HepG2 (cell line): ENCODE measurements around the gene PLPP3. TPM values are rescaled to one million over a fixed set of nuclear protein-coding genes. Genes with fewer than 3 reads are reported as not detected.

Source experiments
- ATRX ChIP-seq: sonication (generic); formaldehyde crosslinking; IDR thresholded peaks from 2 replicates; pipeline ENCODE4 v1.4.0; 2020; ENCODE audit warnings: missing genetic modification reagents, borderline replicate concordance
- EEA1 ChIP-seq: sonication (generic); formaldehyde crosslinking; IDR thresholded peaks from 2 replicates; pipeline ENCODE4 v1.5.1; 2020; ENCODE audit warnings: mild to moderate bottlenecking, missing genetic modification reagents, borderline replicate concordance
- GFI1 ChIP-seq: sonication (generic); formaldehyde crosslinking; IDR thresholded peaks from 2 replicates; pipeline ENCODE4 v1.5.0; 2020; ENCODE audit warnings: missing genetic modification reagents, mild to moderate bottlenecking, borderline replicate concordance
- HOXA7 ChIP-seq: sonication (generic); formaldehyde crosslinking; IDR thresholded peaks from 2 replicates; pipeline ENCODE4 v1.8.1; 2022; ENCODE audit warnings: mild to moderate bottlenecking, missing genetic modification reagents, moderate library complexity
- MIER2 ChIP-seq: IDR thresholded peaks from 2 replicates; pipeline ENCODE4 v1.6.1; 2016; ENCODE audit warnings: missing biosample characterization, missing genetic modification reagents
- NFATC3 ChIP-seq: sonication (generic); formaldehyde crosslinking; IDR thresholded peaks from 2 replicates; pipeline ENCODE4 v1.5.1; 2020; ENCODE audit warnings: mild to moderate bottlenecking, missing genetic modification reagents
- RFX5 ChIP-seq: IDR thresholded peaks from 2 replicates; pipeline ENCODE4 v1.6.1; 2011; ENCODE audit warnings: low read depth, low read length, improper control_type of control experiment
- SETDB1 ChIP-seq: sonication (generic); formaldehyde crosslinking; IDR thresholded peaks from 2 replicates; pipeline ENCODE4 v1.5.1; 2020; ENCODE audit warnings: missing genetic modification reagents, mild to moderate bottlenecking, borderline replicate concordance
- STAG1 ChIP-seq: sonication (generic); formaldehyde crosslinking; IDR thresholded peaks from 2 replicates; pipeline ENCODE4 v1.4.0; 2020; ENCODE audit warnings: missing genetic modification reagents
- TARDBP ChIP-seq: sonication (generic); formaldehyde crosslinking; IDR thresholded peaks from 2 replicates; pipeline ENCODE4 v1.8.0; 2022; ENCODE audit warnings: mild to moderate bottlenecking, missing genetic modification reagents
- TMF1 ChIP-seq: sonication (generic); formaldehyde crosslinking; IDR thresholded peaks from 2 replicates; pipeline ENCODE4 v1.8.1; 2022; ENCODE audit warnings: low read depth, missing genetic modification reagents
- ZBTB42 ChIP-seq: sonication (generic); formaldehyde crosslinking; IDR thresholded peaks from 2 replicates; pipeline ENCODE4 v1.5.0; 2020; ENCODE audit warnings: mild to moderate bottlenecking, missing genetic modification reagents
- ZNF101 ChIP-seq: sonication (generic); formaldehyde crosslinking; IDR thresholded peaks from 2 replicates; pipeline ENCODE4 v1.4.0; 2020; ENCODE audit warnings: mild to moderate bottlenecking, low read depth, missing genetic modification reagents, borderline replicate concordance
- ZNF496 ChIP-seq: sonication (generic); formaldehyde crosslinking; IDR thresholded peaks from 2 replicates; pipeline ENCODE4 v1.8.1; 2023; ENCODE audit warnings: mild to moderate bottlenecking, moderate library complexity, missing genetic modification reagents; ENCODE audit not compliant: insufficient replicate concordance
- polyA plus RNA-seq, 8 experiments: library from polyadenylated mRNA; depleted of rRNA in 3 of 8; stranded (reverse) in 7 of 8; unstranded in 1 of 8; fragments of >200 nt; fragmentation: Illumina TruSeq in 4 of 8; extraction: Trizol in 4 of 8; gene quantifications; 2 replicates each; pipeline versions ENCODE4 v1.2.1 to v1.2.3, GENCODE V29; 2011 to 2016; ENCODE audit warnings: low read depth in 4 of 8, missing spikeins in 1 of 8, mixed read lengths in 1 of 8; ENCODE audit not compliant: insufficient read depth in 1 of 8
- total RNA-seq, 5 experiments: library from RNA; depleted of rRNA; stranded (reverse); fragments of >200 nt; fragmentation: Illumina TruSeq; extraction: Trizol; gene quantifications; 2 replicates each; pipeline ENCODE4 v1.2.3, GENCODE V29; 2016; ENCODE audit warnings: low read depth in 1 of 5
- TF ChIP-seq, protein P1 (sequence below): sonication (generic); formaldehyde crosslinking; conservative IDR thresholded peaks from 2 replicates; pipeline ENCODE4 v1.5.0; 2020; ENCODE audit warnings: missing genetic modification reagents
- TF ChIP-seq, protein P2 (sequence below): sonication (generic); formaldehyde crosslinking; IDR thresholded peaks from 2 replicates; pipeline ENCODE4 v1.4.0; 2020; ENCODE audit warnings: missing genetic modification reagents, borderline replicate concordance
- TF ChIP-seq, protein P3 (sequence below): IDR thresholded peaks from 2 replicates; pipeline ENCODE4 v1.6.1; 2018; ENCODE audit warnings: missing genetic modification reagents
- TF ChIP-seq, protein P4 (sequence below): sonication (generic); formaldehyde crosslinking; IDR thresholded peaks from 2 replicates; pipeline ENCODE4 v1.5.0; 2020; ENCODE audit warnings: mild to moderate bottlenecking, missing genetic modification reagents
- TF ChIP-seq, protein P5 (sequence below): sonication (generic); formaldehyde crosslinking; IDR thresholded peaks from 2 replicates; pipeline ENCODE4 v1.4.0; 2020; ENCODE audit warnings: missing genetic modification reagents

The PLPP3 gene
- total and polyA plus RNA-seq, 2 of the 13 experiments (the other 11 are each of a cell fraction or from before 2014, with no cell fraction given): 49.7 to 65.8 TPM

DNA sequence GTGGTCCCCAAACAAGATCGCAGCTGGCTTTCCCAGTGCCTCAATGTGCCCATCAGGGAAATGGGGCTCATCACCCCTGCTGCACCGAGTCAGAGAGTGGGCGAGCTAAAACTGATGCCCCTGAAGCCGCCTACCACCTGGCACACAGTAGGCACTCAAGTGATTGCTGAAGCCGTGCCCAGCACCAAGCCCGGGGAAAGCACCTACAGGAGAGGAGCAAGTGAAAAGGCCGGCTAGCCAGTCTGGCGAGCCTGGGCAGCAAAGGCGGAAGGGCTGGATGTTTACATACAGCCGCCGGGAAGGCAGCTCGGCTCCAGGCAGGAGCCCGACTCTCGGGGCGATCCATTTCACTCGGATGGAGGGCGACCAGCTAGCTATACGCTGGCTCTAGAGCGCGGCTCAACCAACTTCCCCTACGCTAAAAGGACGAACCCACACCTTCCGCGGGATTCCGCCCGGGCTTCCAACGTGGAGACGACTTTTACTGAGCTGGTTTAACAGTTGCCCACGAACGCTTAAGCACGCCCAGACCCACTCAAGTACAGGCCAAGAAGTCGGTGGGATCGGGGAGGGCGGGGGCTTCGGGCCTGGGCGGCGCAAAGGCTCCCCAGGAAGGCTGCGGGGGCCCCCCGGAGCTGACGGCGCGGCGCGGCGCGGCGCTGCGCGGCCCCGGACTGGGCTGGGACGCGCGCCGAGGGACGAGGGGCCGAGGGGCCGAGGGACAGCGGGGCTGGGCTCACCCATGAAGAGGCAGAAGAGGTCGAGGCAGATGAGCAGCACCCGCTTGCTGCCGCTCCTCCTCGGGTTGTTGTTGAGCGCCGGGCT, 1.0 kb downstream of the PLPP3 start (continued):
- TF ChIP-seq, protein P1, sequence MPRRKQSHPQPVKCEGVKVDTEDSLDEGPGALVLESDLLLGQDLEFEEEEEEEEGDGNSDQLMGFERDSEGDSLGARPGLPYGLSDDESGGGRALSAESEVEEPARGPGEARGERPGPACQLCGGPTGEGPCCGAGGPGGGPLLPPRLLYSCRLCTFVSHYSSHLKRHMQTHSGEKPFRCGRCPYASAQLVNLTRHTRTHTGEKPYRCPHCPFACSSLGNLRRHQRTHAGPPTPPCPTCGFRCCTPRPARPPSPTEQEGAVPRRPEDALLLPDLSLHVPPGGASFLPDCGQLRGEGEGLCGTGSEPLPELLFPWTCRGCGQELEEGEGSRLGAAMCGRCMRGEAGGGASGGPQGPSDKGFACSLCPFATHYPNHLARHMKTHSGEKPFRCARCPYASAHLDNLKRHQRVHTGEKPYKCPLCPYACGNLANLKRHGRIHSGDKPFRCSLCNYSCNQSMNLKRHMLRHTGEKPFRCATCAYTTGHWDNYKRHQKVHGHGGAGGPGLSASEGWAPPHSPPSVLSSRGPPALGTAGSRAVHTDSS (CRISPR knock-in tag): 0 out of 2 replicates have a peak, but pooled peaks have one; percentile 44
- no peak for TF ChIP-seq HOXA7
- TF ChIP-seq ZNF496 (CRISPR knock-in tag): no peak
- TF ChIP-seq TMF1 (CRISPR knock-in tag): no peak
- no peak for TF ChIP-seq ATRX (CRISPR knock-in tag)
- TF ChIP-seq STAG1: peak; percentile 22
- TF ChIP-seq TARDBP (CRISPR knock-in tag): no peak
- TF ChIP-seq NFATC3 (CRISPR knock-in tag): no peak
- TF ChIP-seq, protein P2, sequence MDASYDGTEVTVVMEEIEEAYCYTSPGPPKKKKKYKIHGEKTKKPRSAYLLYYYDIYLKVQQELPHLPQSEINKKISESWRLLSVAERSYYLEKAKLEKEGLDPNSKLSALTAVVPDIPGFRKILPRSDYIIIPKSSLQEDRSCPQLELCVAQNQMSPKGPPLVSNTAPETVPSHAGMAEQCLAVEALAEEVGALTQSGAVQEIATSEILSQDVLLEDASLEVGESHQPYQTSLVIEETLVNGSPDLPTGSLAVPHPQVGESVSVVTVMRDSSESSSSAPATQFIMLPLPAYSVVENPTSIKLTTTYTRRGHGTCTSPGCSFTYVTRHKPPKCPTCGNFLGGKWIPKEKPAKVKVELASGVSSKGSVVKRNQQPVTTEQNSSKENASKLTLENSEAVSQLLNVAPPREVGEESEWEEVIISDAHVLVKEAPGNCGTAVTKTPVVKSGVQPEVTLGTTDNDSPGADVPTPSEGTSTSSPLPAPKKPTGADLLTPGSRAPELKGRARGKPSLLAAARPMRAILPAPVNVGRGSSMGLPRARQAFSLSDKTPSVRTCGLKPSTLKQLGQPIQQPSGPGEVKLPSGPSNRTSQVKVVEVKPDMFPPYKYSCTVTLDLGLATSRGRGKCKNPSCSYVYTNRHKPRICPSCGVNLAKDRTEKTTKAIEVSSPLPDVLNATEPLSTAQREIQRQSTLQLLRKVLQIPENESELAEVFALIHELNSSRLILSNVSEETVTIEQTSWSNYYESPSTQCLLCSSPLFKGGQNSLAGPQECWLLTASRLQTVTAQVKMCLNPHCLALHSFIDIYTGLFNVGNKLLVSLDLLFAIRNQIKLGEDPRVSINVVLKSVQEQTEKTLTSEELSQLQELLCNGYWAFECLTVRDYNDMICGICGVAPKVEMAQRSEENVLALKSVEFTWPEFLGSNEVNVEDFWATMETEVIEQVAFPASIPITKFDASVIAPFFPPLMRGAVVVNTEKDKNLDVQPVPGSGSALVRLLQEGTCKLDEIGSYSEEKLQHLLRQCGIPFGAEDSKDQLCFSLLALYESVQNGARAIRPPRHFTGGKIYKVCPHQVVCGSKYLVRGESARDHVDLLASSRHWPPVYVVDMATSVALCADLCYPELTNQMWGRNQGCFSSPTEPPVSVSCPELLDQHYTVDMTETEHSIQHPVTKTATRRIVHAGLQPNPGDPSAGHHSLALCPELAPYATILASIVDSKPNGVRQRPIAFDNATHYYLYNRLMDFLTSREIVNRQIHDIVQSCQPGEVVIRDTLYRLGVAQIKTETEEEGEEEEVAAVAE: no peak
- no peak for TF ChIP-seq ZNF101 (CRISPR knock-in tag)
- TF ChIP-seq, protein P3, sequence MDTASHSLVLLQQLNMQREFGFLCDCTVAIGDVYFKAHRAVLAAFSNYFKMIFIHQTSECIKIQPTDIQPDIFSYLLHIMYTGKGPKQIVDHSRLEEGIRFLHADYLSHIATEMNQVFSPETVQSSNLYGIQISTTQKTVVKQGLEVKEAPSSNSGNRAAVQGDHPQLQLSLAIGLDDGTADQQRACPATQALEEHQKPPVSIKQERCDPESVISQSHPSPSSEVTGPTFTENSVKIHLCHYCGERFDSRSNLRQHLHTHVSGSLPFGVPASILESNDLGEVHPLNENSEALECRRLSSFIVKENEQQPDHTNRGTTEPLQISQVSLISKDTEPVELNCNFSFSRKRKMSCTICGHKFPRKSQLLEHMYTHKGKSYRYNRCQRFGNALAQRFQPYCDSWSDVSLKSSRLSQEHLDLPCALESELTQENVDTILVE (CRISPR knock-in tag): no peak
- no peak for TF ChIP-seq SETDB1 (CRISPR knock-in tag)
- TF ChIP-seq, protein P4, sequence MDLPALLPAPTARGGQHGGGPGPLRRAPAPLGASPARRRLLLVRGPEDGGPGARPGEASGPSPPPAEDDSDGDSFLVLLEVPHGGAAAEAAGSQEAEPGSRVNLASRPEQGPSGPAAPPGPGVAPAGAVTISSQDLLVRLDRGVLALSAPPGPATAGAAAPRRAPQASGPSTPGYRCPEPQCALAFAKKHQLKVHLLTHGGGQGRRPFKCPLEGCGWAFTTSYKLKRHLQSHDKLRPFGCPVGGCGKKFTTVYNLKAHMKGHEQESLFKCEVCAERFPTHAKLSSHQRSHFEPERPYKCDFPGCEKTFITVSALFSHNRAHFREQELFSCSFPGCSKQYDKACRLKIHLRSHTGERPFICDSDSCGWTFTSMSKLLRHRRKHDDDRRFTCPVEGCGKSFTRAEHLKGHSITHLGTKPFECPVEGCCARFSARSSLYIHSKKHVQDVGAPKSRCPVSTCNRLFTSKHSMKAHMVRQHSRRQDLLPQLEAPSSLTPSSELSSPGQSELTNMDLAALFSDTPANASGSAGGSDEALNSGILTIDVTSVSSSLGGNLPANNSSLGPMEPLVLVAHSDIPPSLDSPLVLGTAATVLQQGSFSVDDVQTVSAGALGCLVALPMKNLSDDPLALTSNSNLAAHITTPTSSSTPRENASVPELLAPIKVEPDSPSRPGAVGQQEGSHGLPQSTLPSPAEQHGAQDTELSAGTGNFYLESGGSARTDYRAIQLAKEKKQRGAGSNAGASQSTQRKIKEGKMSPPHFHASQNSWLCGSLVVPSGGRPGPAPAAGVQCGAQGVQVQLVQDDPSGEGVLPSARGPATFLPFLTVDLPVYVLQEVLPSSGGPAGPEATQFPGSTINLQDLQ: 0 out of 2 replicates have a peak, but pooled peaks have one; percentile 19
- TF ChIP-seq MIER2: no peak
- TF ChIP-seq GFI1: no peak
- no peak for TF ChIP-seq RFX5
- TF ChIP-seq, protein P5, sequence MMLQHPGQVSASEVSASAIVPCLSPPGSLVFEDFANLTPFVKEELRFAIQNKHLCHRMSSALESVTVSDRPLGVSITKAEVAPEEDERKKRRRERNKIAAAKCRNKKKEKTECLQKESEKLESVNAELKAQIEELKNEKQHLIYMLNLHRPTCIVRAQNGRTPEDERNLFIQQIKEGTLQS (CRISPR knock-in tag): no peak
- TF ChIP-seq ZBTB42 (CRISPR knock-in tag): peak; percentile 67; the same call in 1 of the 2 replicates
- TF ChIP-seq EEA1 (CRISPR knock-in tag): no peak
